ENCODE data around the gene PAQR9.

DNA sequence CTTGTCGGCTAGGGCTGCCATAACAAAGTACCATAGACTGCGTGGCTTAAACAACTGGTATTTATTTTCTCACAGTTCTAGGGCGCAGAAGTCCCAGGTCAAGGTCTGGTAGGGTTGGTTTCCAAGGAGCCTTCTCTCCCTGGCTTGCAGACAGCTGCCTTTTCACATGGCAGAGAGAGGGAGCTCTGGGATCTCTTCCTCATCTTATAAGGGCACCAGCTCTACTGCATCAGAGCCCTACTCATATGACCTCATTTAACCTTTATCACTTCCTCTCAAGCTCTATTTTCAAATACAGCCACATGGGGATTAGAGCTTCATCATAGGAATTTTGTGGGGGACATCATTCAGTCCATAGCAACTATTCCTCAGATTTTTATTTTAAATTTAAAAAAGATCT lies 17.6 kb upstream of the PAQR9 start:
- TF ChIP-seq, protein P1, sequence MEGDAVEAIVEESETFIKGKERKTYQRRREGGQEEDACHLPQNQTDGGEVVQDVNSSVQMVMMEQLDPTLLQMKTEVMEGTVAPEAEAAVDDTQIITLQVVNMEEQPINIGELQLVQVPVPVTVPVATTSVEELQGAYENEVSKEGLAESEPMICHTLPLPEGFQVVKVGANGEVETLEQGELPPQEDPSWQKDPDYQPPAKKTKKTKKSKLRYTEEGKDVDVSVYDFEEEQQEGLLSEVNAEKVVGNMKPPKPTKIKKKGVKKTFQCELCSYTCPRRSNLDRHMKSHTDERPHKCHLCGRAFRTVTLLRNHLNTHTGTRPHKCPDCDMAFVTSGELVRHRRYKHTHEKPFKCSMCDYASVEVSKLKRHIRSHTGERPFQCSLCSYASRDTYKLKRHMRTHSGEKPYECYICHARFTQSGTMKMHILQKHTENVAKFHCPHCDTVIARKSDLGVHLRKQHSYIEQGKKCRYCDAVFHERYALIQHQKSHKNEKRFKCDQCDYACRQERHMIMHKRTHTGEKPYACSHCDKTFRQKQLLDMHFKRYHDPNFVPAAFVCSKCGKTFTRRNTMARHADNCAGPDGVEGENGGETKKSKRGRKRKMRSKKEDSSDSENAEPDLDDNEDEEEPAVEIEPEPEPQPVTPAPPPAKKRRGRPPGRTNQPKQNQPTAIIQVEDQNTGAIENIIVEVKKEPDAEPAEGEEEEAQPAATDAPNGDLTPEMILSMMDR (IDR thresholded peaks at IDR 0.05), result no peak
- no peak for TF ChIP-seq POLR2A (IDR thresholded peaks at IDR 0.05)
